HG03558 (cell line): ENCODE data around the gene NIN.
"Not testable (repeated sequence)": the region's sequence is repeated elsewhere in the genome, so short reads cannot be mapped to it uniquely, and the experiment has no call there.

Source experiments
- ATAC-seq: cut with Tn5 transposase; IDR thresholded peaks from one replicate; pipeline ENCODE4 v1.9.1; 2021; ENCODE audit warnings: moderate number of reproducible peaks; ENCODE audit not compliant: unreplicated experiment; ENCODE audit errors: extremely low read depth

NIN gene

GRCh38 chr14:50820786-50821509 is 10.0 kb downstream of the NIN start:
- ATAC-seq: no peak

GRCh38 chr14:50819303-50819702 is 11.7 kb downstream of the NIN start:
- ATAC-seq: not testable (repeated sequence)

GRCh38 chr14:50816395-50817047 is 14.4 kb downstream of the NIN start:
- no peak for ATAC-seq

- not testable (repeated sequence) for ATAC-seq
These were observed 15.4 kb downstream of the NIN start for GRCh38 chr14:50815526-50815925.

GRCh38 chr14:50815058-50815457 is 15.9 kb downstream of the NIN start:
- not testable (repeated sequence) for ATAC-seq

GRCh38 chr14:50814161-50814560 is 16.8 kb downstream of the NIN start:
- no peak for ATAC-seq

- peak; percentile 59 for ATAC-seq
These were observed 17.5 kb downstream of the NIN start for GRCh38 chr14:50813544-50813863.

GRCh38 chr14:50812856-50813543 is 18.0 kb downstream of the NIN start:
- ATAC-seq: no peak

GRCh38 chr14:50812180-50812579 is 18.8 kb downstream of the NIN start:
- no peak for ATAC-seq

- no peak for ATAC-seq
These were observed 22.9 kb downstream of the NIN start for GRCh38 chr14:50808053-50808452.

GRCh38 chr14:50806241-50806933 is 24.6 kb downstream of the NIN start:
- no peak for ATAC-seq

GRCh38 chr14:50805396-50805795 is 25.6 kb downstream of the NIN start:
- no peak for ATAC-seq

GRCh38 chr14:50804181-50804721 is 26.7 kb downstream of the NIN start:
- no peak for ATAC-seq

GRCh38 chr14:50801706-50802105 is 29.3 kb downstream of the NIN start:
- no peak for ATAC-seq

- no peak for ATAC-seq
These were observed 30.9 kb downstream of the NIN start for GRCh38 chr14:50800032-50800431.

- no peak for ATAC-seq
These were observed 32.9 kb downstream of the NIN start for GRCh38 chr14:50798048-50798421.

GRCh38 chr14:50797250-50798047 is 33.5 kb downstream of the NIN start:
- no peak for ATAC-seq

GRCh38 chr14:50796390-50796789 is 34.6 kb downstream of the NIN start:
- ATAC-seq: no peak

GRCh38 chr14:50795909-50796308 is 35.1 kb downstream of the NIN start:
- ATAC-seq: no peak

- no peak for ATAC-seq
These were observed 35.8 kb downstream of the NIN start for GRCh38 chr14:50795142-50795541.
